Smooth muscle cell (in vitro differentiated cells): ENCODE results near the gene TUBA1B. TPM values are rescaled to one million over a fixed set of nuclear protein-coding genes. Genes with fewer than 3 reads are reported as not detected.
A peak's percentile ranks its signal among the peaks of the same experiment; 100 is the strongest.
"Not testable (repeated sequence)": the region's sequence is repeated elsewhere in the genome, so short reads cannot be mapped to it uniquely, and the experiment has no call there.

ENCODE experiments used
- DNase-seq: peaks from one replicate; lab custom pipeline; 2025; ENCODE audit not compliant: unreplicated experiment; lab: John Stamatoyannopoulos, UW
- H2AFZ ChIP-seq: fragments of 200-600 bp; sonication (generic); 2 replicates; pipeline ENCODE4 v1.6.0; 2016; ENCODE audit warnings: antibody characterized with exemption, low read depth, mild to moderate bottlenecking
- H3F3A ChIP-seq: fragments of 200-600 bp; sonication (generic); 2 replicates; pipeline ENCODE4 v1.6.0; 2017; ENCODE audit warnings: antibody characterized with exemption, low read depth
- H3K27ac ChIP-seq: fragments of 200-600 bp; sonication (generic); 2 replicates; pipeline ENCODE4 v1.5.1; 2016; ENCODE audit warnings: low read depth, mild to moderate bottlenecking
- H3K27me3 ChIP-seq: fragments of 200-600 bp; sonication (generic); 2 replicates; pipeline ENCODE4 v1.6.1; 2016; ENCODE audit warnings: low read depth, mild to moderate bottlenecking
- H3K36me3 ChIP-seq: fragments of 200-600 bp; sonication (generic); 2 replicates; pipeline ENCODE4 v1.5.1; 2016; ENCODE audit warnings: low read depth
- H3K4me1 ChIP-seq: fragments of 200-600 bp; sonication (generic); 2 replicates; pipeline ENCODE4 v1.5.1; 2016; ENCODE audit warnings: low read depth
- H3K4me2 ChIP-seq: fragments of 200-600 bp; sonication (generic); 2 replicates; pipeline ENCODE4 v1.6.0; 2016; ENCODE audit warnings: mild to moderate bottlenecking
- H3K4me3 ChIP-seq: fragments of 200-600 bp; sonication (generic); 2 replicates; pipeline ENCODE4 v1.5.1; 2016; ENCODE audit warnings: mild to moderate bottlenecking
- H3K79me2 ChIP-seq: fragments of 200-600 bp; sonication (generic); 2 replicates; pipeline ENCODE4 v1.6.0; 2016; ENCODE audit warnings: low read depth, mild to moderate bottlenecking
- H3K9ac ChIP-seq: fragments of 200-600 bp; sonication (generic); 2 replicates; pipeline ENCODE4 v1.6.0; 2016; ENCODE audit warnings: low read depth
- H3K9me3 ChIP-seq: fragments of 200-600 bp; sonication (generic); replicated peaks from 2 replicates; pipeline ENCODE4 v1.5.1; 2016; ENCODE audit warnings: low read depth
- H4K20me1 ChIP-seq: fragments of 200-600 bp; sonication (generic); 2 replicates; pipeline ENCODE4 v1.6.0; 2016; ENCODE audit warnings: low read depth
- CTCF ChIP-seq: fragments of 200-600 bp; sonication (generic); IDR thresholded peaks from 2 replicates; pipeline ENCODE4 v1.5.1; 2017; ENCODE audit warnings: borderline replicate concordance, mild to moderate bottlenecking, antibody characterized with exemption; ENCODE audit not compliant: insufficient read depth, poor library complexity, severe bottlenecking
- WGBS: methylation state at CpG from one replicate; pipeline ENCODE4 v1.1.7; 2016; ENCODE audit warnings: low lambda C conversion rate; 5-methylcytosine and 5-hydroxymethylcytosine counted together
- polyA plus RNA-seq: library from polyadenylated mRNA; unstranded; fragments of >200 nt; fragmentation: Nextera tagmentation; extraction: Ambion mirVana; gene quantifications from 2 replicates; pipeline ENCODE4 v1.2.1, GENCODE V29; 2016
- total RNA-seq: library from RNA; depleted of rRNA; stranded (reverse); fragments of >200 nt; gene quantifications from 2 replicates; pipeline ENCODE4 v1.2.3, GENCODE V29; 2014

TUBA1B gene
- 1,427 and 1,487 TPM in 2 replicates for total RNA-seq
- polyA plus RNA-seq: 1,057 and 1,405 TPM in 2 replicates

DNA sequence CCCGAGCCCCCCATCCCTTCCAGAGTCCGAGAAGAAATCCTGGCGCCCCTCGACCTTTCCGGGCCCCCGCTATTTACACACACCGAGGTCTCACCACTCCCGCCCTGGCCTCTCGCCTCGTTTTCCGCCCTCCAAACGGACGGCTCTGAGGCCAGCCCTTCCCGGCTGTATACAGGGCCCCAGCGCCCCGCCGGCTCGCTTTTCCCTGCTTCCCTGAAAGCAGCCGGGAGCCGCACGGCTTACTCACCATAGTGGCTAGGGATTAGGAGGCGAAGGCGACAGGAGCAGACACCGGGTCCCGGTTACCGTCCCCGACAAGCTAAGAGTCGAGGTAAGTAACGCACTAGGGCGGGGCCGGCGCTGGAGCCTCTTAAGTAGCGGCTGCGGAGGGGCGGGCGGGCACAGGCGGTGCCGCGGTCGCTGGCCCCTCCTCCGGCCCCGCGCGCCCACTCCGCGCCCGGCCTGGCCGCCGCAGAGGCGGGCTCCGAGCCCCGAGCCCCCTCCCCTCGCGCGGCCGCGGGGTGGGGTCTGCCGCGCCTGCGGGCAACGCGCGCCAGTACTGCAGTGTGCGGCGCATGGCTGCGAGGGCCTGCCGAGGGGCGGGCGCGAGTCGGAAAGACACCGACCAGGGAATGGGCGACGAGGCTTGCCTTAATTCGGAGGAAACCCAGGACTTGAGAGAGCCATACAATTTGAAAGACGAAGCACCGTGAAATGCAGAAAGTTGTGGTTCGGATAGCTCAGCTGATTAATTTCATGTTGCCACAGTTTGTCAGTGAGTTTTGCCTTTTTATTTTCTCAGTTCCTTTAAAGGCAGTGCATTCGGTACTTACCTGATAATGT lies at the start of gene TUBA1B:
TUBA1B (minus strand) TSS at position 345 of the 843 bp plus-strand sequence; CDS start at position 250, 95 bp downstream.
- Histone ChIP-seq H3F3A (peaks cover 29% of the 10 kb centered on the region), H3K4me3 (peak within 1 kb of the TSS; percentile 96), H3K27ac (peak within 1 kb of the TSS; percentile 93), H2AFZ (peak within 1 kb of the TSS; percentile 70), H3K79me2 (peaks cover 25% of the 10 kb centered on the region), H3K4me1 (peaks cover 21% of the 10 kb centered on the region), H3K9ac (peak within 1 kb of the TSS; percentile 92), H3K36me3 (peaks cover 6% of the 10 kb centered on the region), H3K9me3 (no peaks in the 10 kb centered on the region), H3K4me2 (peak within 1 kb of the TSS; percentile 97), H3K27me3 (no peaks in the 10 kb centered on the region), H4K20me1 (peaks cover 32% of the 10 kb centered on the region)
- no peak for TF ChIP-seq CTCF
- DNase-seq: peak; percentile 91
- 1% methylated on average over 73 of the region's 79 CpGs for WGBS

DNA sequence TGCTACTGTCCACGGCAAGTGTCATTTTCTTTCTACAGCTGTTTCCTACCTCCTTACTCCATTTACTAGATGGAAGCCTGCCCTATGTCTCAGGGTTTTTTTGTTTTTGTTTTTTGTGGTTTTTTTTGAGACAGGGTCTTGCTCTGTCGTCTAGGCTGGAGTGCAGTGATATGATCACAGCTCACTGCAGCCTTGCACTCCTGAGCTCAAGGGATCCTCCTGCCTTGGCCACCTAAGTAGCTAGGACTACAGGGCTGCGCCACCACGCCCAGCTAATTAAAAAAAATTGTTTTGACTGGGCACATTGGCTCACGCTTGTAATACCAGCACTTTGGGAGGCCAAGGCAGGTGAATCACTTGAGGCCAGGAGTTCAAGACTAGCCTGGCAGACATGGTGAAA lies 43.0 kb upstream of the TUBA1B start:
- H3K4me2 ChIP-seq: no peak overlapping the region
- no peaks in the 10 kb centered on the region for H3K79me2 ChIP-seq
- no peak for DNase-seq
- no peaks in the 10 kb centered on the region for H4K20me1 ChIP-seq
- no peak overlapping the region for H3K9ac ChIP-seq
- H2AFZ ChIP-seq: no peak overlapping the region
- no peak overlapping the region for H3K4me3 ChIP-seq
- TF ChIP-seq CTCF: no peak
- no peaks in the 10 kb centered on the region for H3K36me3 ChIP-seq
- H3K27ac ChIP-seq: no peak overlapping the region
- H3K4me1 ChIP-seq: no peaks in the 10 kb centered on the region
- 98% methylated on average over 5 of the region's 5 CpGs for WGBS
- peaks cover 3% of the 10 kb centered on the region for H3K27me3 ChIP-seq
- H3F3A ChIP-seq: no peaks in the 10 kb centered on the region
- peaks cover 5% of the 10 kb centered on the region for H3K9me3 ChIP-seq

DNA sequence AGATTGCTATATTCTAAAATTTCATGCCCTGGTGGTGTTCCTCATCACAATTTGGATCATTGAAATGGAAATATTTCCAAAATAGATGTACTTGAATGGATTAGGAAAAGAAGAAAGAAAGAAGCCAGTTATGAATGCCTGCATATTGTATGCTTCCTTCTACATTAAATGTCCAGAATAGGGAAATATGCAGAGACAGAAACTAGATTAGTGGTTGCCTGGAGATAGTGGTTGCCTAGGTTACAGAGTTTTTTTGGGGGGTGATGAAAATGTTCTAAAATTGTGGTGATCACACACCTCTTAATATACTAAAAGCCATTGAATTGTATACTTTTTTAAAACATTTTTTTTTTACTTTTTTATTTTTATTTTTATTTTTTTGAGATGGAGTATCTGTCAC lies 39.7 kb upstream of the TUBA1B start:
- no peak overlapping the region for H3K27ac ChIP-seq
- H4K20me1 ChIP-seq: no peaks in the 10 kb centered on the region
- H3K9ac ChIP-seq: no peak overlapping the region
- H3K9me3 ChIP-seq: no peaks in the 10 kb centered on the region
- H3K4me3 ChIP-seq: no peak overlapping the region
- H3F3A ChIP-seq: no peaks in the 10 kb centered on the region
- no peak overlapping the region for H3K4me2 ChIP-seq
- DNase-seq: no peak
- peaks cover 6% of the 10 kb centered on the region for H3K27me3 ChIP-seq
- H2AFZ ChIP-seq: no peak overlapping the region
- H3K36me3 ChIP-seq: no peaks in the 10 kb centered on the region
- no peaks in the 10 kb centered on the region for H3K79me2 ChIP-seq
- H3K4me1 ChIP-seq: no peaks in the 10 kb centered on the region
- no peak for TF ChIP-seq CTCF

DNA sequence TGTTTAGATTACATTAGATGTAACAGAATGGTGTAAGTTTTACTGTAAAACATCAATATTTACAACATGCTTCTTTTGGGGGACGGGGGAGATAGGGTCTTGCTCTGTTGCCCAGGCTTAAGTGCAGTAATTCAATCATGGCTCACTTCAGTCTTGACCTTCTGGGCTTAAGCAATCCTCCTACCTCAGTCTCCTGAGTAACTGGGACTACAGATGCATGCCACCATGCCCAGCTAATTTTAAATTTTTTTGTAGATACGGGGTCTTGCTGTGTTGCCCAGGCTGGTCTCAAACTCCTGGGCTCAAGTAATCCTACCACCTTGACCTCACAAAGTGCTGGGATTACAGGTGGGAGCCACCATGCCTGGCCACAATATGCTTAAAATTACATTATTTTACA lies 33.9 kb upstream of the TUBA1B start:
- Histone ChIP-seq H3K4me2 (no peak overlapping the region), H3K27ac (no peak overlapping the region), H3K4me1 (no peaks in the 10 kb centered on the region), H3K27me3 (peaks cover 6% of the 10 kb centered on the region), H3K9ac (no peak overlapping the region), H3K36me3 (no peaks in the 10 kb centered on the region), H3K79me2 (no peaks in the 10 kb centered on the region), H3K9me3 (no peaks in the 10 kb centered on the region), H2AFZ (no peak overlapping the region), H4K20me1 (no peaks in the 10 kb centered on the region), H3K4me3 (no peak overlapping the region), H3F3A (no peaks in the 10 kb centered on the region)
- 98% methylated on average over 2 of the region's 2 CpGs for WGBS
- no peak for DNase-seq
- TF ChIP-seq CTCF: no peak

DNA sequence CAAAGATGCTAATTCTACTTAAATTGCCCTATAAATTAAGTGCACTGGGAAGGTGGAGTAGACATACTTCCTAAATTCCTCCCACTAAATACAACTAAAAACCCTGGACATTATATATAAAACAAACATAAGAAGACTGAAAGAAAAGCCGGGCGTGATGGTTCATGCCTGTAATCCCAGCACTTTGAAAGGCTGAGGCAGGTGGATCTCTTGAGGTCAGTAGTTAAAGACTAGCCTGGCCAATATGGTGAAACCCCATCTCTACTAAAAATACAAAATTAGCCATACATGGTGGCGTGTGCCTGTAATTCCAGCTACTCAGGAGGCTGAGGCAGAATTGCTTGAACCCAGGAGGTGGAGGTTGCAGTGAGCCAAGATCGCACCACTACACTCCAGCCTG lies 30.7 kb upstream of the TUBA1B start:
- 92% methylated on average over 4 of the region's 4 CpGs for WGBS
- H3F3A ChIP-seq, DNase-seq, H3K4me2 ChIP-seq, H3K36me3 ChIP-seq, H3K27ac ChIP-seq, H3K79me2 ChIP-seq, H2AFZ ChIP-seq, H4K20me1 ChIP-seq, H3K4me1 ChIP-seq, H3K9ac ChIP-seq, H3K27me3 ChIP-seq, H3K4me3 ChIP-seq, H3K9me3 ChIP-seq: not testable (repeated sequence)
